GM18519 (cell line): Measurements from ENCODE around the gene FCGR2B.

ENCODE experiments used
- ATAC-seq: cut with Tn5 transposase; IDR thresholded peaks from one replicate; pipeline ENCODE4 v1.9.1; 2021; ENCODE audit warnings: mild to moderate bottlenecking, moderate library complexity; ENCODE audit not compliant: unreplicated experiment, low FRiP score

Gene FCGR2B

DNA sequence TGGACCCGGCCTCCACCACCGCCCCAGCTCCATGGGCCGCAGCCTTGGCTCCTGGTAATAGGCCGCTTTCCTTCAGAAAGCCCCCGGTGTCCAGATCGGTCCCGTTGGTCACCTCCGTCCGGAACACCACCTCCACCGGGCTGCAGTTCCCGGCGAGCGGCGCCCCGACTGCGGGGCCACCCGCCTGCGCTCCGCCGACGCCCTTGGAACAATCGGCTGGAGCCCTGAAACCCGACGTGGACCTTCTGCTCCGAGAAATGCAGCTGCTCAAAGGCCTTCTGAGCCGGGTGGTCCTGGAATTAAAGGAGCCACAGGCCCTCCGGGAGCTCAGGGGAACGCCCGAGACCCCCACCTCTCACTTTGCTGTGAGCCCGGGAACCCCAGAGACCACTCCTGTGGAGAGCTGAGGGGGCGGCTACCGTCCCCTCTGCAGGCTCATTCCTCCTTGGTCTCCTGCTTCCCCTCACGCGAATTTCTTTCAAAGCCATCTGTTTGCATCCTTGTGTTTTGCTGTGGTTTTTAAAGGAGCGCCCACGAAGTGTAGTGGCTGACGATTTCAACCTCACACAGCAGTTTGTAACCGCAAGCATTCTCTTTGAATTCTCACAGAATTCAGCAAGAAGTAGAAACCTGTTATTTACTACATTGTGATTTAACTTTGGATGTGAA lies 64.4 kb downstream of the FCGR2B start:
- ATAC-seq, result no peak
